HL-60 (cell line): Measurements from ENCODE around the gene ADAMTS10.
"Not testable (repeated sequence)": the region's sequence is repeated elsewhere in the genome, so short reads cannot be mapped to it uniquely, and the experiment has no call there.

Source experiments
- DNase-seq, 2 experiments: peaks; one replicate each; pipeline ENCODE4 v3.0.0-alpha.2; 2010 to 2020; ENCODE audit warnings: low read depth in 1 of 2, low spot score in 1 of 2
- H3K27ac ChIP-seq: fragments of 250-450 bp; sonication (Bioruptor Pico); replicated peaks from 2 replicates; pipeline ENCODE4 v1.5.1; 2020; ENCODE audit warnings: mild to moderate bottlenecking, moderate library complexity
- H3K27me3 ChIP-seq: fragments of 250-450 bp; sonication (Bioruptor Pico); 2 replicates; pipeline ENCODE4 v1.5.1; 2021; ENCODE audit warnings: mild to moderate bottlenecking, moderate library complexity; ENCODE audit not compliant: insufficient read depth, poor library complexity, severe bottlenecking
- H3K4me3 ChIP-seq: replicated peaks from 2 replicates; pipeline ENCODE4 v1.5.1; 2011; ENCODE audit warnings: mild to moderate bottlenecking, control low read depth, low read length; ENCODE audit not compliant: insufficient read depth
- CTCF ChIP-seq: IDR thresholded peaks from one replicate; pipeline ENCODE4 v1.5.1; 2011; ENCODE audit warnings: low read length, control low read depth, inconsistent platforms; ENCODE audit not compliant: insufficient read depth
- GABPA ChIP-seq: IDR thresholded peaks from 2 replicates; pipeline ENCODE4 v1.6.1; 2012; ENCODE audit warnings: low read depth
- POLR2AphosphoS5 ChIP-seq: IDR thresholded peaks from 2 replicates; pipeline ENCODE4 v1.6.1; 2012; ENCODE audit warnings: low read depth
- SPI1 ChIP-seq: IDR thresholded peaks from 2 replicates; pipeline ENCODE4 v1.6.1; 2012; ENCODE audit warnings: low read depth, mild to moderate bottlenecking, borderline replicate concordance
- TF ChIP-seq, protein P1 (sequence below): IDR thresholded peaks from 2 replicates; pipeline ENCODE4 v1.6.1; 2012; ENCODE audit warnings: low read depth; ENCODE audit not compliant: insufficient replicate concordance

Gene ADAMTS10

GRCh38 chr19:8571006-8571411, 39.5 kb downstream of the ADAMTS10 start:
- DNase-seq, result peak; percentile 56 to 95
- TF ChIP-seq SPI1 (peak; percentile 92), POLR2AphosphoS5 (peak; percentile 64), CTCF (no peak), GABPA (no peak)
- TF ChIP-seq, protein P1, sequence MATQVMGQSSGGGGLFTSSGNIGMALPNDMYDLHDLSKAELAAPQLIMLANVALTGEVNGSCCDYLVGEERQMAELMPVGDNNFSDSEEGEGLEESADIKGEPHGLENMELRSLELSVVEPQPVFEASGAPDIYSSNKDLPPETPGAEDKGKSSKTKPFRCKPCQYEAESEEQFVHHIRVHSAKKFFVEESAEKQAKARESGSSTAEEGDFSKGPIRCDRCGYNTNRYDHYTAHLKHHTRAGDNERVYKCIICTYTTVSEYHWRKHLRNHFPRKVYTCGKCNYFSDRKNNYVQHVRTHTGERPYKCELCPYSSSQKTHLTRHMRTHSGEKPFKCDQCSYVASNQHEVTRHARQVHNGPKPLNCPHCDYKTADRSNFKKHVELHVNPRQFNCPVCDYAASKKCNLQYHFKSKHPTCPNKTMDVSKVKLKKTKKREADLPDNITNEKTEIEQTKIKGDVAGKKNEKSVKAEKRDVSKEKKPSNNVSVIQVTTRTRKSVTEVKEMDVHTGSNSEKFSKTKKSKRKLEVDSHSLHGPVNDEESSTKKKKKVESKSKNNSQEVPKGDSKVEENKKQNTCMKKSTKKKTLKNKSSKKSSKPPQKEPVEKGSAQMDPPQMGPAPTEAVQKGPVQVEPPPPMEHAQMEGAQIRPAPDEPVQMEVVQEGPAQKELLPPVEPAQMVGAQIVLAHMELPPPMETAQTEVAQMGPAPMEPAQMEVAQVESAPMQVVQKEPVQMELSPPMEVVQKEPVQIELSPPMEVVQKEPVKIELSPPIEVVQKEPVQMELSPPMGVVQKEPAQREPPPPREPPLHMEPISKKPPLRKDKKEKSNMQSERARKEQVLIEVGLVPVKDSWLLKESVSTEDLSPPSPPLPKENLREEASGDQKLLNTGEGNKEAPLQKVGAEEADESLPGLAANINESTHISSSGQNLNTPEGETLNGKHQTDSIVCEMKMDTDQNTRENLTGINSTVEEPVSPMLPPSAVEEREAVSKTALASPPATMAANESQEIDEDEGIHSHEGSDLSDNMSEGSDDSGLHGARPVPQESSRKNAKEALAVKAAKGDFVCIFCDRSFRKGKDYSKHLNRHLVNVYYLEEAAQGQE, result no peak
- Histone ChIP-seq H3K4me3 (no peak overlapping the region; the same call in 1 of the 2 replicates), H3K27ac (peak overlapping the region; percentile 88), H3K27me3 (no peaks in the 10 kb centered on the region)

- no peak for TF ChIP-seq SPI1
- TF ChIP-seq POLR2AphosphoS5, result peak; percentile 96
- peak overlapping the region; percentile 88 for H3K27ac ChIP-seq
- H3K4me3 ChIP-seq, result no peak overlapping the region
- no peaks in the 10 kb centered on the region for H3K27me3 ChIP-seq
- DNase-seq, result peak; percentile 99
These were observed 41.3 kb downstream of the ADAMTS10 start for GRCh38 chr19:8569066-8569771.

GRCh38 chr19:8567522-8568172, 42.9 kb downstream of the ADAMTS10 start:
- Histone ChIP-seq H3K4me3 (no peak overlapping the region), H3K27me3 (no peaks in the 10 kb centered on the region), H3K27ac (peak overlapping the region; percentile 88)
- TF ChIP-seq, protein P1, result no peak
- TF ChIP-seq GABPA, result no peak
- TF ChIP-seq SPI1, result peak; percentile 64
- TF ChIP-seq CTCF, result no peak
- TF ChIP-seq POLR2AphosphoS5, result no peak
- peak; percentile 52 to 72 for DNase-seq

- TF ChIP-seq SPI1, result no peak
- TF ChIP-seq CTCF, result no peak
- no peak for TF ChIP-seq GABPA
- TF ChIP-seq, protein P1, result no peak
- TF ChIP-seq POLR2AphosphoS5, result no peak
- Histone ChIP-seq H3K4me3 (no peak overlapping the region), H3K27me3 (no peaks in the 10 kb centered on the region), H3K27ac (peak overlapping the region; percentile 88)
- DNase-seq, result peak in 1 of 2 experiments; percentile 58
These were observed 43.7 kb downstream of the ADAMTS10 start for GRCh38 chr19:8566855-8567254.

DNA sequence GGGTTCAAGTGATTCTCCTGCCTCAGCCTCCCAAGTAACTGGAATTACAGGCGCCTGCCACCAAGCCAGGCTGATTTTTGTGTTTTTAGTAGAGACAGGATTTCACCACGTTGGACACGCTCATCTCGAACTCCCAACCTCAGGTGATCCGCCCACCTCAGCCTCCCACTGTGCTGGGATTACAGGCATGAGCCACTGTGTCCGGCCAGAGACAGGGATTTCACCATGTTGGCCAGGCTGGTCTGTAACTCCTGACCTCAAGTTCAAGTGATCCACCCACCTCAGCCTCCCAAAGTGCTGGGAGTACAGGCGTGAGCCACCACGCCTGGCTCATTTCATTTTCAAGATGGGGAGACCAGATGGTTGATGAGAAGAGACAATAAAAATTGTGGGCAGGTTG, 45.6 kb downstream of the ADAMTS10 start:
- not testable (repeated sequence) for H3K4me3 ChIP-seq, DNase-seq, H3K27me3 ChIP-seq
- H3K27ac ChIP-seq, result peak overlapping the region; percentile 53
